Measurements from ENCODE around the gene YBX2. TPM values are rescaled to one million over a fixed set of nuclear protein-coding genes. Genes with fewer than 3 reads are reported as not detected.
A peak's percentile ranks its signal among the peaks of the same experiment; 100 is the strongest.

YBX2 gene
- total RNA-seq, 4 donors from 2014 or later, result 1.2 to 4.1 (median 2.1) TPM

DNA sequence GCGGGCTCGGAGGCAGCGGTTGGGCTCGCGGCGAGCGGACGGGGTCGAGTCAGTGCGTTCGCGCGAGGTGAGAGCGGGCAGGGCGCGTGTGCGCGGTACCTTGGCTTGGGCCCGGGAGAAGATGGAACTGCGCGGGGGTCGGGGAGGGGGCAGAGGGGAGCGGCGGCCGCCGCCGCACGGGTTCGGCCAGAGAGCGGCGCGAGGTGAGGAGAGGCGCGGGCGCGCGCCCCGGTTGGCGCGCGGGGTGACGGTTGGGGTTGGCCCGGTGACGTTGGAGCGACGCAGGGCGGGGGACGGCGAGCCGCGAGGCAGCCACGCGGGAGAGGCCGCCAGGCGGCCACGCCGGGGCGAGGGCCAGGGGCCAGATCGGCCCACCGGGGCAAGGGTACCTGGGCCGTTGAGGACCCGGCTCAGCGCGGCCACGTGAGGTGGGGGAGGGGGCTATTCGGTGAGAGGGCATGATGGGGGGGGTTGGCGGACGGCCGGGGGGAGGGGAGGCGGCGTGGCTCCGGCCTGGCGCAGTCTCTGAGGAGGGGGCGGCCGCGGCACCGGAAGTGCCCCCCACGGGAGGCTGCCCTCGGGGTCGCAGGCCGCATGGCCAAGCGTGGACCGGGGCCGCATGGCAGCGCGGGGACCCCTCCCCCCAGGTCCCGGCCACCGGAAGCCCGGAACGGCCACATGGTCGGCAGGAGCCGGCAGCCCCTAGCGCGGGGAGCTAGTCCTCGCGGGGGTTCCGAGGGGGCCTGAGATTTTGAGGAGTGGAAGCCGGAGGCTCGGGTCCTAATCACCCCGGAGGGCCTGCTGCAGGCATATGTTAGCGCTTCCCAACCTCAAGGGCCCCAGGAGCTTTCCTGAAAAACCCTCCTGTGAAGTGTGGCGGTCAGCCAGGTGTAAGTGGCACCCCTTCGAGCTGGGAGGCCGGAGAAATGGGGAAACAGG, 13.5 kb upstream of the YBX2 start:
- Histone ChIP-seq H3K4me3 (replicated peaks in 1 of 3) (peak overlapping the region; percentile 43 to 99 (median 89)), H3K4me1 (peaks cover 18 to 23% of the 10 kb centered on the region in 2 donors), H3K9me3 (no peaks in the 10 kb centered on the region), H3K27ac (peak overlapping the region; percentile 94 to 98 (median 97)), H3K27me3 (no peaks in the 10 kb centered on the region), H3K36me3 (peaks cover 31 to 32% of the 10 kb centered on the region in 2 donors)
- 0% methylated on average over 3 to 6 of the region's 104 CpGs for WGBS, 2 donors
- TF ChIP-seq, protein P1, sequence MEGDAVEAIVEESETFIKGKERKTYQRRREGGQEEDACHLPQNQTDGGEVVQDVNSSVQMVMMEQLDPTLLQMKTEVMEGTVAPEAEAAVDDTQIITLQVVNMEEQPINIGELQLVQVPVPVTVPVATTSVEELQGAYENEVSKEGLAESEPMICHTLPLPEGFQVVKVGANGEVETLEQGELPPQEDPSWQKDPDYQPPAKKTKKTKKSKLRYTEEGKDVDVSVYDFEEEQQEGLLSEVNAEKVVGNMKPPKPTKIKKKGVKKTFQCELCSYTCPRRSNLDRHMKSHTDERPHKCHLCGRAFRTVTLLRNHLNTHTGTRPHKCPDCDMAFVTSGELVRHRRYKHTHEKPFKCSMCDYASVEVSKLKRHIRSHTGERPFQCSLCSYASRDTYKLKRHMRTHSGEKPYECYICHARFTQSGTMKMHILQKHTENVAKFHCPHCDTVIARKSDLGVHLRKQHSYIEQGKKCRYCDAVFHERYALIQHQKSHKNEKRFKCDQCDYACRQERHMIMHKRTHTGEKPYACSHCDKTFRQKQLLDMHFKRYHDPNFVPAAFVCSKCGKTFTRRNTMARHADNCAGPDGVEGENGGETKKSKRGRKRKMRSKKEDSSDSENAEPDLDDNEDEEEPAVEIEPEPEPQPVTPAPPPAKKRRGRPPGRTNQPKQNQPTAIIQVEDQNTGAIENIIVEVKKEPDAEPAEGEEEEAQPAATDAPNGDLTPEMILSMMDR (IDR thresholded peaks at IDR 0.05), result peak in 3 of 6 experiments; percentile 5 to 14 (median 8)
- TF ChIP-seq POLR2A (IDR thresholded peaks at IDR 0.05), result peak in 1 of 2 donors; percentile 63
- intact Hi-C loops (cut with DNase I), result no loop called here
- DNase-seq, result peak; percentile 43 to 56

DNA sequence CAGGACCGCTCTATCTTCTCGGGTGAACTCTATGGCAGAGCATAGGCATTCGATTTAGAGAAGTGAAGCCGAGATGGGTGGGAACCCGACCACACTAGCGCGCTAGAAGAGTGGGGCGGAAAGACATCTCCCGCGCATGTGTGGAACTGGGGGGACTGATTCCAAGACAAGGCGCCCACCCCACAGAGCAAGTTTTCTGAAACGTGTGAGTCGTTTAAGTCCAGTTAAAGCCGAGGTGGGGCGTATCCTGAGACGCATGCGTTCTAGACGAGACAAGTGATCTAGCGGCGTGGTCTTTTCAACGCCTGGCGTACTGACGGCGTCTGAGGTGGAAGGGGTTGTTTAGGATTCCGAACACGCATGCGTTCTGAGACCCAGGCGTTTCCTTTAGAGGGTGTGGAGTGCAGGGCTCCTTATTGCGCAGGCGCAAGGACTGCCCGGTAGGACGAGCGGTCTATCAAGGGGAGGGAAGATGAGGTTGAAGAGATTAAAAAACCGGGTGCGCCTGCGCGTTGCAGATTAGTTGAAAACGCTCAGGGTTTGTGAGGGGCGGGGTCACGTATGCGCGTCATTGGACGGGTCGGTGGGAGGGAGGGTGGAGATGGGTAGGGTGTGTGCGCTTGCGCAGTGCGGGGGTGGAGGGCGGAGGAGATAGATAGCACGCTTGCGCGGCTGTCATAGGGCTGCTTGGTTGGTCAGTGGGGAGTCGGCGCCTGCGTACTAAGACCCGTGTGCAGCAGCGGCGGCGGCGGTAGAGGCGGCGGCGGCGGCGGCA, 12.7 kb upstream of the YBX2 start, which contains the start of gene EIF5A:
Gene EIF5A (plus strand): TSS at position 718 of the 775 bp plus-strand sequence. CDS start 2,008 bp downstream, outside the sequence.
- intact Hi-C loops (cut with DNase I), result no loop called here
- H3K27ac ChIP-seq, result peak within 1 kb of the TSS; percentile 95 to 98 (median 97)
- H3K36me3 ChIP-seq, result peaks cover 23 to 24% of the 10 kb centered on the region in 2 donors
- peaks cover 17 to 18% of the 10 kb centered on the region in 2 donors for H3K4me1 ChIP-seq
- H3K9me3 ChIP-seq, result no peaks in the 10 kb centered on the region
- 0 to 1% methylated on average over 46 to 59 of the region's 64 CpGs for WGBS, 2 donors
- peak within 1 kb of the TSS; percentile 43 to 99 (median 89) for H3K4me3 ChIP-seq (replicated peaks in 1 of 3)
- peak; percentile 99 to 100 for DNase-seq
- H3K27me3 ChIP-seq, result no peaks in the 10 kb centered on the region
- TF ChIP-seq, protein P1 (IDR thresholded peaks at IDR 0.05), result no peak
- peak; percentile 58 to 83 for TF ChIP-seq POLR2A (IDR thresholded peaks at IDR 0.05)

DNA sequence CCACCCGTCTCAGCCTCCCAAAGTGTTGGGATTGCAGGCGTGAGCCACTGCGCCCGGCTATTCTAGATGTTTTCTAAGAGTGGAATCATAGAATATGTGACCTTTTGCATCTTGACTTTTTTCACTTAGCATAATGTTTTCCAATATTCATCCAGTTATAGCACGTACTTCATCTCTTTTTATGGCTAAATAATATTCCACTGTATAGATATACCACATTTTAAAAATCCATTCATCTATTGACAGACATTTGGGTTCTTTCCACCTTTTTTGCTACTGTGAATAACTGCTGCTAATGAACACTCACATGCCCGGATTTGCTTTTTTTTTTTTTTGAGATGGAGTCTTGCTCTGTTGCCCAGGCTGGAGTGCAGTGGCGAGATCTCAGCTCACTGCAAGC, 9.7 kb upstream of the YBX2 start:
- peaks cover 7 to 8% of the 10 kb centered on the region in 2 donors for H3K4me1 ChIP-seq
- H3K9me3 ChIP-seq, result no peaks in the 10 kb centered on the region
- no peak overlapping the region for H3K4me3 ChIP-seq (replicated peaks in 1 of 3)
- no peak for DNase-seq
- H3K36me3 ChIP-seq, result no peaks in the 10 kb centered on the region
- no peak for TF ChIP-seq POLR2A (IDR thresholded peaks at IDR 0.05)
- TF ChIP-seq, protein P1 (IDR thresholded peaks at IDR 0.05), result no peak
- intact Hi-C loops (cut with DNase I), result no loop called here
- 96 to 97% methylated on average over 7 of the region's 7 CpGs for WGBS, 2 donors
- no peaks in the 10 kb centered on the region for H3K27me3 ChIP-seq
- H3K27ac ChIP-seq, result no peak overlapping the region

DNA sequence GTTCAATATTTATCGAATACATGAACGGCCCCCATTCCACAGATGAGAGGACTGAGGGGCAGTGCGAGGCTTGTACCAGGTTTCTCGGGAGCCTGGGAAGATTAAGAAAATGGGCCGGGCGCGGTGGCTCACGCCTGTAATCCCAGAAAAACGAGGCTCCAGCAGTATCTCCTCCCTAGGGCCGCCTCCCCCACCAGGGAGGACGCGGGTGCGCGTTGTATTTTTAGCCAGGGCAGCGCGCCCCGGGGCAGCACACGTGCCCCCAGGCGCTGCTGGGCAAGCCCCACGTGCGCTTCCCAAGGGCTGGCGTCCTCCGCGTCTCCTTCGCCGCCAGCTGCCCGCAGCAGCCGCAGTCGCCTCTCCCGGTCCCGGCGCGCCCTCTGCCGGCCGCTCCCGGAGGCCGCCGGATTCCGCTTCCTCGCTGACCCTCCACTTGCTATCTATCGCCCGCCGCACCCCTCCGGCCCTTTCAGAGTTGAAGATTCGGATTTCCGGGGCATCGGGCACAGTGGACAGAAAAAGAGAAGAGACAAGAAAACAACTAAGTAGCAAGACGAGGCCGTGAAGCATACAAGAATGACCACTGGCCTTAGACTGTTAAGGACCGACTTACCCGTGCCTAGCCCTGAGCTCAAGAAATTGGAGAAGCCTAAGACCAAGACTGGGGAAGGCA, 1.9 kb upstream of the YBX2 start:
- WGBS, 2 donors, result 6 to 9% methylated on average over 31 to 40 of the region's 51 CpGs
- DNase-seq, result peak; percentile 85
- H3K4me3 ChIP-seq (replicated peaks in 1 of 3), result no peak overlapping the region
- no peaks in the 10 kb centered on the region for H3K27me3 ChIP-seq
- peaks cover 8 to 36% of the 10 kb centered on the region in 2 donors for H3K4me1 ChIP-seq
- intact Hi-C loops (cut with DNase I), result loop anchor here (2.0 to 5.0 kb wide), 2 partner anchors 16 to 254 kb away; partner anchors contain the start of genes SLC16A11 and SLC2A4
- H3K9me3 ChIP-seq, result no peaks in the 10 kb centered on the region
- peak overlapping the region in 1 of 3 donors; percentile 12 for H3K27ac ChIP-seq
- TF ChIP-seq, protein P1 (IDR thresholded peaks at IDR 0.05), result peak; percentile 80 to 97 (median 93)
- no peak for TF ChIP-seq POLR2A (IDR thresholded peaks at IDR 0.05)
- no peaks in the 10 kb centered on the region for H3K36me3 ChIP-seq

All from thyroid gland (tissue), 4 donors.